K562 (cell line): ENCODE results near the gene F11R. TPM values are rescaled to one million over a fixed set of nuclear protein-coding genes. Genes with fewer than 3 reads are reported as not detected.

Experiments used
- ARNT ChIP-seq, 2 experiments: fragments of 450-650 bp; IDR thresholded peaks; 2 replicates each; pipeline ENCODE4 v1.6.1; 2016; ENCODE audit warnings: mild to moderate bottlenecking in 1 of 2
- ATF7 ChIP-seq: fragments of 450-650 bp; IDR thresholded peaks from 2 replicates; pipeline ENCODE4 v1.7.1; 2014; ENCODE audit warnings: mild to moderate bottlenecking, moderate library complexity
- BDP1 ChIP-seq: IDR thresholded peaks from 3 replicates; pipeline ENCODE4 v1.6.1; 2011; ENCODE audit not compliant: insufficient read length, insufficient read depth
- CBX3 ChIP-seq, 2 experiments: IDR thresholded peaks; 1 replicate in 1 of 2; 2 replicates in 1 of 2; pipeline ENCODE4 v1.6.1; 2012; ENCODE audit warnings: inconsistent platforms in 2 of 2, low read length in 2 of 2, borderline replicate concordance in 1 of 2, control low read depth in 1 of 2
- DIDO1 ChIP-seq: fragments of 450-650 bp; IDR thresholded peaks from 2 replicates; pipeline ENCODE4 v1.6.1; 2016; ENCODE audit warnings: low read depth, missing biosample characterization, missing genetic modification characterization
- FOXA3 ChIP-seq, 2 experiments: fragments of 450-650 bp in 1 of 2; sonication (generic) in 1 of 2; formaldehyde crosslinking; IDR thresholded peaks in 1 of 2; conservative IDR thresholded peaks in 1 of 2; 2 replicates each; pipeline versions ENCODE4 v1.4.0 to v1.8.0; 2020 to 2022; ENCODE audit warnings: mild to moderate bottlenecking in 2 of 2, missing genetic modification reagents in 1 of 2
- GABPA ChIP-seq: fragments of 200-800 bp; sonication (Bioruptor generic); conservative IDR thresholded peaks from 2 replicates; pipeline ENCODE4 v1.6.1; 2016; ENCODE audit warnings: low read depth, missing genetic modification characterization, missing compliant biosample characterization
- JUN ChIP-seq, 2 experiments: sonication (generic) in 1 of 2; formaldehyde crosslinking in 1 of 2; IDR thresholded peaks; 2 replicates each; pipeline versions ENCODE4 v1.6.1 to v1.8.0; 2012 to 2022; ENCODE audit warnings: borderline replicate concordance in 2 of 2, mild to moderate bottlenecking in 2 of 2, improper control_type of control experiment in 1 of 2, low read depth in 1 of 2, low read length in 1 of 2, missing genetic modification reagents in 1 of 2
- KDM1A ChIP-seq, 2 experiments: fragments of 450-650 bp; IDR thresholded peaks; 2 replicates each; pipeline ENCODE4 v1.6.1; 2016; ENCODE audit warnings: mild to moderate bottlenecking in 2 of 2
- PCBP1 ChIP-seq: fragments of 200-400 bp; formaldehyde crosslinking; IDR thresholded peaks from 2 replicates; pipeline ENCODE4 v1.6.1; 2018; ENCODE audit warnings: mild to moderate bottlenecking, low read depth, low read length; ENCODE audit not compliant: poor library complexity, severe bottlenecking
- POLR3A ChIP-seq: IDR thresholded peaks from 2 replicates; pipeline ENCODE4 v1.6.1; 2011; ENCODE audit warnings: borderline replicate concordance, mild to moderate bottlenecking, moderate library complexity; ENCODE audit not compliant: insufficient read length, insufficient read depth; ENCODE audit errors: extremely low read depth
- POLR3G ChIP-seq: IDR thresholded peaks from 2 replicates; pipeline ENCODE4 v1.6.1; 2011; ENCODE audit not compliant: insufficient read length, insufficient replicate concordance; ENCODE audit errors: extremely low read depth
- SMC3 ChIP-seq: conservative IDR thresholded peaks from 2 replicates; pipeline ENCODE4 v1.6.1; 2011; ENCODE audit warnings: low read depth, low read length, improper control_type of control experiment; ENCODE audit not compliant: insufficient read depth
- TBP ChIP-seq: optimal IDR thresholded peaks from 2 replicates; pipeline ENCODE3; 2011; ENCODE audit warnings: low read depth, low read length, improper control_type of control experiment
- TCF7L2 ChIP-seq: fragments of 150-350 bp; IDR thresholded peaks from 2 replicates; pipeline ENCODE4 v1.6.1; 2016; ENCODE audit warnings: low read depth, mild to moderate bottlenecking, low read length, moderate library complexity
- TOE1 ChIP-seq, 2 experiments: fragments of 450-650 bp in 1 of 2; sonication (generic) in 1 of 2; formaldehyde crosslinking in 1 of 2; IDR thresholded peaks; 2 replicates each; pipeline versions ENCODE4 v1.7.1 to v1.8.0; 2016 to 2022; ENCODE audit warnings: borderline replicate concordance in 2 of 2, mild to moderate bottlenecking in 2 of 2, antibody characterized with exemption in 1 of 2, inconsistent platforms in 1 of 2, low read depth in 1 of 2, missing genetic modification reagents in 1 of 2, moderate library complexity in 1 of 2
- ZNF778 ChIP-seq: fragments of 450-650 bp; formaldehyde crosslinking; IDR thresholded peaks from 2 replicates; pipeline ENCODE4 v1.4.0; 2020; ENCODE audit warnings: mild to moderate bottlenecking, moderate library complexity
- polyA plus RNA-seq, 8 experiments: library from polyadenylated mRNA; depleted of rRNA in 4 of 8; stranded (reverse) in 5 of 8; unstranded in 3 of 8; fragments of >200 nt; fragmentation: Nextera tagmentation in 2 of 8; fragmentation: Illumina TruSeq in 1 of 8; extraction: Ambion mirVana in 2 of 8; extraction: Trizol in 1 of 8; gene quantifications; 2 replicates each; pipeline versions ENCODE4 v1.2.1 to v1.2.3, GENCODE V29; 2011 to 2014; ENCODE audit warnings: inconsistent platforms in 1 of 8, missing spikeins in 1 of 8
- total RNA-seq, 7 experiments: library from RNA; depleted of rRNA in 6 of 7; stranded (reverse); fragments of >200 nt in 6 of 7; fragmentation: Illumina TruSeq in 2 of 7; extraction: Trizol in 2 of 7; gene quantifications; 2 replicates each; pipeline versions ENCODE4 v1.2.1 to v1.2.3, GENCODE V29; 2011 to 2021; ENCODE audit warnings: low replicate concordance in 1 of 7
- TF ChIP-seq, protein P1 (sequence below): fragments of 450-650 bp; IDR thresholded peaks from 2 replicates; pipeline ENCODE4 v1.6.1; 2017; ENCODE audit warnings: mild to moderate bottlenecking, moderate library complexity
- TF ChIP-seq, protein P2 (sequence below): sonication (generic); formaldehyde crosslinking; IDR thresholded peaks from 2 replicates; pipeline ENCODE4 v1.8.0; 2022; ENCODE audit warnings: mild to moderate bottlenecking, missing genetic modification reagents
- TF ChIP-seq, protein P3 (sequence below): fragments of 450-650 bp; IDR thresholded peaks from 2 replicates; pipeline ENCODE4 v1.6.1; 2017; ENCODE audit warnings: antibody characterized with exemption

The F11R gene
- total and polyA plus RNA-seq, 9 of the 15 experiments (the other 6 are each of a cell fraction or from before 2014, with no cell fraction given), result 27.4 to 187 (median 52.5) TPM

DNA sequence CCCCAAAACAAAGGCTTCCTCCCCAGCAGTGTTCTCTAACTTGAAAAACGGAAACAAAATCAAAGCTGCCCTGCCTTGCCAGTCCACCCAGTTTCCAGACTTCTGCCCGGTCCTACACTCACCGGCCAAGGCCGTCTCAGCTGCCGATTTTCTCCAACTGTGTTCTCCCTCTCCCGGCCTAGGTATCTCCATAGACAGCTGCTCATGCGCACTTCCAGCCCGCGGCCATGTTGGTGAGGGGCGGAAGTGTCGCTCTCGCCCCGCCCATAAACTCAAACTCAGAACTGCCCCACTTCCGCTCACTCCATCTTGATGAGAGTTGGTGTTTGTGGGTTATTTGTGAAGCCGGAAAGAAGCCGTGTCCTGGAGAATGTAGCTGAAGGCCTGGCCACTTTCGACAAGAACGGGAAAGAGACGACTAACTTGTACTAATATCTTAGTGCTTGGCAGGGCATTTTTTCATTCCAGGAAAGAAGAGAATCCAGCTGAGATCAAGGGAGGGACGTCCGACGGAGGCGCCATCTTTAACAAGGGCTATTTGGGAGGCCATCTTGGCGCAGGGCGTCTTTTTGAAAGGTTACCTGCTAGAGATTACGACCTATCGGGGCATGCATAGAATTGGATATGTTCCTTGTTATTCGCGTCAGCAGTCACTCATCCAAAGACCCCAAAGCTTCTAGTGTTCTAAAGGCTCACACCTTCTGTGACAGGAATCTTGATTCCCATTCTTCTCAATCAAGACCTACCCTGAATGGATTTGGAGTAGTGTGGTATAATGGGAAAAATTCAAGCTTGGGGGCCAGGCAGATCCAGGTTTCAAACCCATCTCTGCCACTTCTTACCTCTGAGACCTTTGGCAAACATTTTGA lies 25.0 kb upstream of the F11R start, which contains the start of gene USF1 (continued):
- TF ChIP-seq POLR3A (no peak), KDM1A (IDR thresholded peaks at IDR 0.05) (no peak), PCBP1 (no peak), GABPA (peak; percentile 97), SMC3 (no peak), FOXA3 (CRISPR knock-in tag; conservative IDR thresholded peaks at IDR 0.05 in 1 of 2, IDR thresholded peaks at IDR 0.05 in 1 of 2) (no peak), CBX3 (IDR thresholded peaks at IDR 0.05; ENCODE audit: borderline replicate concordance in 1 of 2, low read length in 2 of 2) (peak in 1 of 2 experiments; percentile 87; a peak in 2 of 3 replicates), DIDO1 (tag) (no peak; the same call in 1 of the 2 replicates), JUN (IDR thresholded peaks at IDR 0.05; ENCODE audit: borderline replicate concordance, low read depth, low read length) (no peak), JUN (CRISPR knock-in tag; IDR thresholded peaks at IDR 0.05; ENCODE audit: borderline replicate concordance) (no peak), TOE1 (IDR thresholded peaks at IDR 0.05; ENCODE audit: borderline replicate concordance) (peak; percentile 43; the same call in 1 of the 2 replicates), TOE1 (CRISPR knock-in tag; IDR thresholded peaks at IDR 0.05; ENCODE audit: borderline replicate concordance, low read depth) (no peak), TBP (peak; percentile 88), ARNT (IDR thresholded peaks at IDR 0.05) (peak; percentile 63 to 86; a peak in 3 of 4 replicates), ZNF778 (CRISPR knock-in tag) (no peak), BDP1 (no peak), TCF7L2 (no peak), ATF7 (peak; percentile 39), POLR3G (no peak)
- TF ChIP-seq, protein P1, sequence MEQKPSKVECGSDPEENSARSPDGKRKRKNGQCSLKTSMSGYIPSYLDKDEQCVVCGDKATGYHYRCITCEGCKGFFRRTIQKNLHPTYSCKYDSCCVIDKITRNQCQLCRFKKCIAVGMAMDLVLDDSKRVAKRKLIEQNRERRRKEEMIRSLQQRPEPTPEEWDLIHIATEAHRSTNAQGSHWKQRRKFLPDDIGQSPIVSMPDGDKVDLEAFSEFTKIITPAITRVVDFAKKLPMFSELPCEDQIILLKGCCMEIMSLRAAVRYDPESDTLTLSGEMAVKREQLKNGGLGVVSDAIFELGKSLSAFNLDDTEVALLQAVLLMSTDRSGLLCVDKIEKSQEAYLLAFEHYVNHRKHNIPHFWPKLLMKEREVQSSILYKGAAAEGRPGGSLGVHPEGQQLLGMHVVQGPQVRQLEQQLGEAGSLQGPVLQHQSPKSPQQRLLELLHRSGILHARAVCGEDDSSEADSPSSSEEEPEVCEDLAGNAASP, result no peak
- TF ChIP-seq, protein P2, sequence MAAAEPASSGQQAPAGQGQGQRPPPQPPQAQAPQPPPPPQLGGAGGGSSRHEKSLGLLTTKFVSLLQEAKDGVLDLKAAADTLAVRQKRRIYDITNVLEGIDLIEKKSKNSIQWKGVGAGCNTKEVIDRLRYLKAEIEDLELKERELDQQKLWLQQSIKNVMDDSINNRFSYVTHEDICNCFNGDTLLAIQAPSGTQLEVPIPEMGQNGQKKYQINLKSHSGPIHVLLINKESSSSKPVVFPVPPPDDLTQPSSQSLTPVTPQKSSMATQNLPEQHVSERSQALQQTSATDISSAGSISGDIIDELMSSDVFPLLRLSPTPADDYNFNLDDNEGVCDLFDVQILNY (CRISPR knock-in tag), result no peak; the same call in 1 of the 2 replicates
- TF ChIP-seq, protein P3, sequence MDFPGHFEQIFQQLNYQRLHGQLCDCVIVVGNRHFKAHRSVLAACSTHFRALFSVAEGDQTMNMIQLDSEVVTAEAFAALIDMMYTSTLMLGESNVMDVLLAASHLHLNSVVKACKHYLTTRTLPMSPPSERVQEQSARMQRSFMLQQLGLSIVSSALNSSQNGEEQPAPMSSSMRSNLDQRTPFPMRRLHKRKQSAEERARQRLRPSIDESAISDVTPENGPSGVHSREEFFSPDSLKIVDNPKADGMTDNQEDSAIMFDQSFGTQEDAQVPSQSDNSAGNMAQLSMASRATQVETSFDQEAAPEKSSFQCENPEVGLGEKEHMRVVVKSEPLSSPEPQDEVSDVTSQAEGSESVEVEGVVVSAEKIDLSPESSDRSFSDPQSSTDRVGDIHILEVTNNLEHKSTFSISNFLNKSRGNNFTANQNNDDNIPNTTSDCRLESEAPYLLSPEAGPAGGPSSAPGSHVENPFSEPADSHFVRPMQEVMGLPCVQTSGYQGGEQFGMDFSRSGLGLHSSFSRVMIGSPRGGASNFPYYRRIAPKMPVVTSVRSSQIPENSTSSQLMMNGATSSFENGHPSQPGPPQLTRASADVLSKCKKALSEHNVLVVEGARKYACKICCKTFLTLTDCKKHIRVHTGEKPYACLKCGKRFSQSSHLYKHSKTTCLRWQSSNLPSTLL, result no peak
